HFFc6 (cell line): Measurements from ENCODE around the gene UNC80. TPM values are rescaled to one million over a fixed set of nuclear protein-coding genes. Genes with fewer than 3 reads are reported as not detected.

ENCODE experiments used
- DNase-seq: peaks from one replicate; pipeline ENCODE4 v3.0.0-alpha.2; 2018
- H3K27ac Mint-ChIP-seq: 2 replicates; pipeline ENCODE4 v1.8.0; 2020; ENCODE audit warnings: mild to moderate bottlenecking, mixed read lengths
- H3K27me3 Mint-ChIP-seq: 2 replicates; pipeline ENCODE4 v1.8.0; 2021; ENCODE audit warnings: mild to moderate bottlenecking, moderate library complexity, mixed read lengths; ENCODE audit not compliant: insufficient read depth
- H3K36me3 Mint-ChIP-seq: 2 replicates; pipeline ENCODE4 v1.8.0; 2021; ENCODE audit warnings: low read depth, mixed read lengths
- H3K4me1 Mint-ChIP-seq: 2 replicates; pipeline ENCODE4 v1.8.0; 2020; ENCODE audit warnings: low read depth, mixed read lengths
- H3K4me3 Mint-ChIP-seq: 2 replicates; pipeline ENCODE4 v1.8.0; 2020; ENCODE audit warnings: mild to moderate bottlenecking, moderate library complexity, mixed read lengths
- H3K9me3 Mint-ChIP-seq: 2 replicates; pipeline ENCODE4 v1.8.0; 2020; ENCODE audit warnings: mild to moderate bottlenecking, mixed read lengths
- total RNA-seq, 6 experiments: library from RNA; stranded (reverse); fragmentation: NEBNext Ultra II Directional; extraction: Animal tissue kit (Norgen Biotek cat#: 25700); gene quantifications; 2 replicates in 1 of 6; 3 replicates in 5 of 6; pipeline ENCODE4 v1.2.3, GENCODE V29; 2021
- TF ChIP-seq, protein P1 (sequence below): fragments of 200-600 bp; sonication (generic); IDR thresholded peaks from 2 replicates; pipeline ENCODE4 v1.5.0; 2021; ENCODE audit warnings: antibody characterized with exemption, mild to moderate bottlenecking

The UNC80 gene
- total RNA-seq, 6 experiments from 2014 or later = not detected

DNA sequence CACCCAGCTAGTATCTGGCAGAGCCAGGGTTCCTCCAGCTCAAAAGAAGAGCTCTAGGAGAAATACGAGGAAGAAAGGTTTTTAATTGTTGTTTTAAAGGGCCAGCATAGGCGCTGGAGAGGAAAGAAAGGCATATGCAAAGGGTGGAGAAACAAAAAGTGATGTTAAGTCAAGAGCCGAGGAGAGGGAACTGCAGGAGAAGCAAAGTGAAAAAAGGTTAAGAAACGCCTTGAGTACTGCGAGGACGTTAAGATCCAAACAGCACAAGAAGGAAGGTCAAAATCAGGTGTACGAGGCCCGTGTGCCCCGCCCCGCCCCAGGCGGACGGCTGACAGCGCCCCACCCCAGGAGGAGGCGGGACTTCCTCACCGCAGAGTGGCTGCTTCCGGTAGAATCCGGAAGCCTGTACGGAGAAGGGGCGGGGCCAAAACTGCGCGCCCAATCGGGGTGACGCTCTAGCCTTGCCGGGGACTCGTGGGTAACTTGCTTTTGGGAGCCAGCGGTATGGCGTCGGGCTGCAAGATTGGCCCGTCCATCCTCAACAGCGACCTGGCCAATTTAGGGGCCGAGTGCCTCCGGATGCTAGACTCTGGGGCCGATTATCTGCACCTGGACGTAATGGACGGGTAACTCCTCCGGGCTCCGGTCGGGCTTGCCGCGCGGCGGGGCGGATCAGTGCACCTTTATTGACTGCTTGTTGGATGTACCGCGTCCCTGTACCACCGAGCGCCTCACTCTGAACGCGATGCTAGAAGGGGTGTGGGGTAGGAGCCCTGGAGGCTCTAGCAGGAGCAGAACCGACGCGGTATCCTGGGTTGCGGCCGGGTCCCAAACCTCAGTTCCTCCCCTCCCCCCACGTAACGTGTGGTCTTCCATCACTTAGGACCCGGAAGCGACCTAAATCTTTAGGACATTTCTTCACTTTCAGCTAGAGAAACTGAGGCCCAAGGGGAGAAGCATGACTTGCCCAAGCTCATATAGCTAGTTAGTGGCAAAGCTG, 230.8 kb downstream of the UNC80 start, which contains the start of gene RPE:
TSS of gene RPE (plus strand) at position 481 of the 1,000 bp plus-strand sequence. CDS start at position 505, 24 bp downstream.
- DNase-seq = peak; percentile 92
- TF ChIP-seq, protein P1, sequence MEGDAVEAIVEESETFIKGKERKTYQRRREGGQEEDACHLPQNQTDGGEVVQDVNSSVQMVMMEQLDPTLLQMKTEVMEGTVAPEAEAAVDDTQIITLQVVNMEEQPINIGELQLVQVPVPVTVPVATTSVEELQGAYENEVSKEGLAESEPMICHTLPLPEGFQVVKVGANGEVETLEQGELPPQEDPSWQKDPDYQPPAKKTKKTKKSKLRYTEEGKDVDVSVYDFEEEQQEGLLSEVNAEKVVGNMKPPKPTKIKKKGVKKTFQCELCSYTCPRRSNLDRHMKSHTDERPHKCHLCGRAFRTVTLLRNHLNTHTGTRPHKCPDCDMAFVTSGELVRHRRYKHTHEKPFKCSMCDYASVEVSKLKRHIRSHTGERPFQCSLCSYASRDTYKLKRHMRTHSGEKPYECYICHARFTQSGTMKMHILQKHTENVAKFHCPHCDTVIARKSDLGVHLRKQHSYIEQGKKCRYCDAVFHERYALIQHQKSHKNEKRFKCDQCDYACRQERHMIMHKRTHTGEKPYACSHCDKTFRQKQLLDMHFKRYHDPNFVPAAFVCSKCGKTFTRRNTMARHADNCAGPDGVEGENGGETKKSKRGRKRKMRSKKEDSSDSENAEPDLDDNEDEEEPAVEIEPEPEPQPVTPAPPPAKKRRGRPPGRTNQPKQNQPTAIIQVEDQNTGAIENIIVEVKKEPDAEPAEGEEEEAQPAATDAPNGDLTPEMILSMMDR = peak; percentile 11; the same call in 1 of the 2 replicates
- Mint-ChIP-seq H3K27me3 (no peaks in the 10 kb centered on the region), H3K9me3 (no peaks in the 10 kb centered on the region), H3K36me3 (peaks cover 9% of the 10 kb centered on the region; the same call in 1 of the 2 replicates), H3K27ac (peak within 1 kb of the TSS; percentile 79), H3K4me3 (peak within 1 kb of the TSS; percentile 93), H3K4me1 (peaks cover 49% of the 10 kb centered on the region)

DNA sequence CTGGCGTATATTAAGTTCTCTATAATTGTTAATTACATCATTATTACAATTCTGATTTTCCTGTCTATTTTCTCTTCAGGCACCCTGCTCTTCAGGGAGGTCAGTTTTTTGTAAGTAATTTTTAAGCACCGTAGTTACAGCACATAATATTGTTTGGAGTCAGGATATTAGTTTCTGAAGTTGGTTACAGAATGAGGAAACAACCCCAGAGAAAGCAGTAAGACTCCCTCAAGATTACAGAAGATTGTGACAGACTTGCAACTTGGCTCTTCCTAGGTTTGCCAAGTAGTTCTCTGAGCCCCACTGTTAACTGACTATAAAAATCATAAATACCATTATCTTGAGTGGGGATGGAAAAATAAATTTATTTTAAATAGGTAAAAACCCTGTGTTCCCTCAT, 231.7 kb downstream of the UNC80 start:
- Mint-ChIP-seq H3K27me3 (no peaks in the 10 kb centered on the region), H3K4me3 (peak overlapping the region; percentile 93), H3K9me3 (no peaks in the 10 kb centered on the region), H3K4me1 (peaks cover 54% of the 10 kb centered on the region), H3K27ac (peak overlapping the region; percentile 79), H3K36me3 (peaks cover 13% of the 10 kb centered on the region; the same call in 1 of the 2 replicates)
- TF ChIP-seq, protein P1 = no peak
- no peak for DNase-seq

DNA sequence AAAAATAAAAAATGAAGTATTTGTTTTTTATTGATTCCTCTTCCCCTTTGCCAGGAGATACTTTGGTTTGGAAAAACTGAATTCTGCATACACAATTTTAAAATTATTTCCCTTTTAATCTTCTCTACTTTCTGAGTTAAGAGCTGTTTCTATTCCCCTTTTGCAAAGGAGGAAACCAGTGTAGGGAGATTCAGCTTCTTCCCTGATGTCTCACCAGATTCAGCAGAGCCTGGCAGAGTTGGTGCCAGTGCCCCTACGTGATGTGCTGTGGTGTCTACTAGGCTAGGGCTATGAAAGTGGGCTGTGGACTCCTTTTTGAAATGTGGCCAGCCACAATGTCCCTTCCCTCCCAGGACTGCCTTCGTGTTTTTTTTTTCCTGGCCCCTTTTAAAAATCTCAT, 233.2 kb downstream of the UNC80 start:
- Mint-ChIP-seq H3K27me3 (no peaks in the 10 kb centered on the region), H3K36me3 (peaks cover 15% of the 10 kb centered on the region; the same call in 1 of the 2 replicates), H3K27ac (peak overlapping the region; percentile 62; the same call in 1 of the 2 replicates), H3K9me3 (no peaks in the 10 kb centered on the region), H3K4me1 (peaks cover 54% of the 10 kb centered on the region), H3K4me3 (no peak overlapping the region; the same call in 1 of the 2 replicates)
- TF ChIP-seq, protein P1 = no peak
- no peak for DNase-seq

GRCh38 chr2:210007895-210008294, 236.3 kb downstream of the UNC80 start:
- TF ChIP-seq, protein P1 = no peak
- DNase-seq = no peak
- H3K27ac Mint-ChIP-seq = no peak overlapping the region
- peaks cover 27% of the 10 kb centered on the region for H3K36me3 Mint-ChIP-seq
- H3K9me3 Mint-ChIP-seq = no peaks in the 10 kb centered on the region
- H3K27me3 Mint-ChIP-seq = no peaks in the 10 kb centered on the region
- H3K4me1 Mint-ChIP-seq = peaks cover 47% of the 10 kb centered on the region
- H3K4me3 Mint-ChIP-seq = no peak overlapping the region; the same call in 1 of the 2 replicates

GRCh38 chr2:210009126-210009525, 237.5 kb downstream of the UNC80 start:
- Mint-ChIP-seq H3K27ac (no peak overlapping the region), H3K4me1 (peaks cover 36% of the 10 kb centered on the region), H3K4me3 (no peak overlapping the region), H3K36me3 (peaks cover 24% of the 10 kb centered on the region), H3K27me3 (no peaks in the 10 kb centered on the region), H3K9me3 (no peaks in the 10 kb centered on the region)
- TF ChIP-seq, protein P1 = no peak
- DNase-seq = no peak
